Testis (tissue), 3 donors: ENCODE measurements around the gene COL12A1. TPM values are rescaled to one million over a fixed set of nuclear protein-coding genes. Genes with fewer than 3 reads are reported as not detected.

Experiments
- DNase-seq: peaks from one replicate; pipeline ENCODE4 v3.0.0-alpha.2; 2019
- H3K27ac ChIP-seq, 2 donors: fragments of 200-600 bp; sonication (generic); one replicate each; pipeline ENCODE4 v1.5.1; 2019
- H3K27me3 ChIP-seq: fragments of 200-600 bp; sonication (generic); one replicate; pipeline ENCODE4 v1.5.1; 2019
- H3K36me3 ChIP-seq: fragments of 200-600 bp; sonication (generic); one replicate; pipeline ENCODE4 v1.5.1; 2017; ENCODE audit warnings: low read depth; ENCODE audit errors: missing control alignments
- H3K4me1 ChIP-seq: fragments of 200-600 bp; sonication (generic); one replicate; pipeline ENCODE4 v1.5.1; 2019
- H3K4me3 ChIP-seq, 2 donors: fragments of 200-600 bp; sonication (generic); one replicate each; pipeline ENCODE4 v1.5.1; 2017 to 2019
- H3K9me3 ChIP-seq: fragments of 200-600 bp; sonication (generic); one replicate; pipeline ENCODE4 v1.5.1; 2017
- CTCF ChIP-seq, 3 experiments: fragments of 450-650 bp in 2 of 3; fragments of 200-600 bp in 1 of 3; sonication (generic) in 1 of 3; IDR thresholded peaks; one replicate each; pipeline ENCODE4 v1.5.1; 2016 to 2019; ENCODE audit warnings: antibody characterized with exemption in 3 of 3, mild to moderate bottlenecking in 2 of 3, moderate library complexity in 1 of 3
- POLR2A ChIP-seq: fragments of 450-650 bp; IDR thresholded peaks from one replicate; pipeline ENCODE4 v1.6.1; 2017; ENCODE audit warnings: antibody characterized with exemption, mild to moderate bottlenecking, moderate library complexity
- WGBS, 2 donors: methylation state at CpG; one replicate each; pipeline ENCODE4 v1.1.5; 2018; 5-methylcytosine and 5-hydroxymethylcytosine counted together
- intact Hi-C: fragments of 100-400 bp; cut with DNase I; formaldehyde crosslinking; loops from one replicate; pipeline ENCODE4 v1.15.1; 2023; ENCODE audit warnings: low total_unique reads
- polyA plus RNA-seq: library from polyadenylated mRNA; stranded (reverse); fragments of 350-450 nt; fragmentation: Illumina TruSeq; extraction: RNeasy Lipid Tissue Mini Kit (QIAGEN cat#74804); gene quantifications from one replicate; pipeline ENCODE4 v1.2.3, GENCODE V29; 2014; ENCODE audit warnings: low read depth, low replicate concordance; ENCODE audit not compliant: insufficient read depth
- total RNA-seq, 2 donors: library from RNA; depleted of rRNA; stranded (reverse); fragments of >200 nt; gene quantifications; one replicate each; pipeline ENCODE4 v1.2.3, GENCODE V29; 2016

The COL12A1 gene
- total and polyA plus RNA-seq, 3 donors from 2014 or later, result 11.4 to 27.3 (median 13.6) TPM

- no peak for DNase-seq
- intact Hi-C loops, result no loop called here
- H3K36me3 ChIP-seq, result no peaks in the 10 kb centered on the region
- peak overlapping the region; percentile 77 to 92 for H3K27ac ChIP-seq
- 10 to 11% methylated on average over 15 of the region's 15 CpGs for WGBS, 2 donors
- peak overlapping the region; percentile 75 to 95 for H3K4me3 ChIP-seq
- H3K4me1 ChIP-seq, result peaks cover 6% of the 10 kb centered on the region
- H3K9me3 ChIP-seq, result no peaks in the 10 kb centered on the region
- H3K27me3 ChIP-seq, result no peaks in the 10 kb centered on the region
- TF ChIP-seq CTCF (IDR thresholded peaks at IDR 0.05), result no peak
- TF ChIP-seq POLR2A, result no peak
These were observed 38.3 kb upstream of the COL12A1 start for GRCh38 chr6:75244063-75244584.

GRCh38 chr6:75243333-75244062 is 37.6 kb upstream of the COL12A1 start, which contains the start of gene COX7A2:
Gene COX7A2 (minus strand): TSS chr6:75243801. CDS start chr6:75243734, 67 bp downstream.
- TF ChIP-seq POLR2A, result peak; percentile 59
- TF ChIP-seq CTCF (IDR thresholded peaks at IDR 0.05), result no peak
- intact Hi-C loops, result no loop called here
- no peaks in the 10 kb centered on the region for H3K9me3 ChIP-seq
- DNase-seq, result peak; percentile 98
- H3K27me3 ChIP-seq, result no peaks in the 10 kb centered on the region
- no peaks in the 10 kb centered on the region for H3K36me3 ChIP-seq
- H3K27ac ChIP-seq, result peak within 1 kb of the TSS; percentile 77 to 92
- peaks cover 6% of the 10 kb centered on the region for H3K4me1 ChIP-seq
- H3K4me3 ChIP-seq, result peak within 1 kb of the TSS; percentile 75 to 95
- WGBS, 2 donors, result 0% methylated on average over 36 of the region's 36 CpGs

- H3K27ac ChIP-seq, result no peak overlapping the region
- H3K4me3 ChIP-seq, result no peak overlapping the region
- H3K4me1 ChIP-seq, result peaks cover 7% of the 10 kb centered on the region
- no peak for DNase-seq
- H3K9me3 ChIP-seq, result no peaks in the 10 kb centered on the region
- WGBS, 2 donors, result 87 to 90% methylated on average over 4 of the region's 4 CpGs
- intact Hi-C loops, result no loop called here
- no peaks in the 10 kb centered on the region for H3K36me3 ChIP-seq
- TF ChIP-seq POLR2A (no peak), CTCF (IDR thresholded peaks at IDR 0.05) (no peak)
- no peaks in the 10 kb centered on the region for H3K27me3 ChIP-seq
These were observed 30.8 kb upstream of the COL12A1 start for GRCh38 chr6:75236630-75237029.

GRCh38 chr6:75235271-75235670 is 29.4 kb upstream of the COL12A1 start:
- no peaks in the 10 kb centered on the region for H3K9me3 ChIP-seq
- DNase-seq, result no peak
- H3K36me3 ChIP-seq, result no peaks in the 10 kb centered on the region
- no peak overlapping the region for H3K4me3 ChIP-seq
- H3K4me1 ChIP-seq, result peaks cover 9% of the 10 kb centered on the region
- H3K27ac ChIP-seq, result no peak overlapping the region
- TF ChIP-seq POLR2A (no peak), CTCF (IDR thresholded peaks at IDR 0.05) (no peak)
- H3K27me3 ChIP-seq, result no peaks in the 10 kb centered on the region
- 86 to 91% methylated on average over 2 of the region's 2 CpGs for WGBS, 2 donors
- intact Hi-C loops, result no loop called here
